Common myeloid progenitor, CD34-positive (primary cell): Measurements from ENCODE around the gene DHRS4L2.
A peak's percentile ranks its signal among the peaks of the same experiment; 100 is the strongest.
"Not testable (repeated sequence)": the region's sequence is repeated elsewhere in the genome, so short reads cannot be mapped to it uniquely, and the experiment has no call there.

Source experiments
- CTCF ChIA-PET: fragments of 350-600 bp; sonication (Branson Sonifier 250); formaldehyde crosslinking; loops from one replicate; lab custom pipeline; 2021; ENCODE audit warnings: antibody characterized with exemption; lab: Charles Lee
- POLR2A ChIA-PET: fragments of 350-600 bp; sonication (Branson Sonifier 250); formaldehyde crosslinking; loops from one replicate; lab custom pipeline; 2021; ENCODE audit warnings: antibody characterized with exemption; lab: Charles Lee
- DNase-seq, 3 donors: peaks; one replicate each; pipeline versions ENCODE4 v3.0.0 to v3.0.0-alpha.2; 2013
- H3K27ac ChIP-seq, 2 experiments: 1 replicate in 1 of 2; 2 replicates in 1 of 2; pipeline ENCODE4 v1.7.0; 2013; ENCODE audit warnings: inconsistent platforms in 2 of 2, low read length in 2 of 2, mild to moderate bottlenecking in 2 of 2, low read depth in 1 of 2, moderate library complexity in 1 of 2; ENCODE audit not compliant: severe bottlenecking in 2 of 2, insufficient read depth in 1 of 2, poor library complexity in 1 of 2
- H3K27me3 ChIP-seq, 5 experiments: replicated peaks in 2 of 5; 1 replicate in 3 of 5; 2 replicates in 2 of 5; pipeline versions ENCODE4 v1.6.1 to v1.7.0; 2013; ENCODE audit warnings: low read length in 4 of 5, mild to moderate bottlenecking in 2 of 5, moderate library complexity in 2 of 5, inconsistent platforms in 1 of 5; ENCODE audit not compliant: insufficient read depth in 5 of 5, control insufficient read depth in 4 of 5
- H3K36me3 ChIP-seq, 4 experiments: 1 replicate in 2 of 4; 2 replicates in 2 of 4; pipeline versions ENCODE4 v1.6.1 to v1.7.0; 2013; ENCODE audit warnings: low read length in 3 of 4, control low read depth in 1 of 4, mild to moderate bottlenecking in 1 of 4; ENCODE audit not compliant: control insufficient read depth in 4 of 4, insufficient read depth in 4 of 4
- H3K4me1 ChIP-seq, 4 experiments: 1 replicate in 3 of 4; 2 replicates in 1 of 4; pipeline versions ENCODE4 v1.6.1 to v1.7.1; 2013; ENCODE audit warnings: low read length in 3 of 4, mild to moderate bottlenecking in 3 of 4, control low read depth in 1 of 4, inconsistent platforms in 1 of 4, moderate library complexity in 1 of 4; ENCODE audit not compliant: control insufficient read depth in 4 of 4, insufficient read depth in 4 of 4; ENCODE audit errors: control extremely low read depth in 1 of 4
- H3K4me3 ChIP-seq, 7 experiments: 1 replicate in 4 of 7; 2 replicates in 3 of 7; pipeline versions ENCODE4 v1.5.1 to v1.7.0; 2013; ENCODE audit warnings: mild to moderate bottlenecking in 7 of 7, low read length in 6 of 7, moderate library complexity in 6 of 7, inconsistent platforms in 2 of 7, low read depth in 2 of 7, control low read depth in 1 of 7; ENCODE audit not compliant: insufficient read depth in 4 of 7, control insufficient read depth in 1 of 7; ENCODE audit errors: extremely low read depth in 1 of 7
- H3K9me3 ChIP-seq, 5 experiments: 1 replicate in 4 of 5; 2 replicates in 1 of 5; pipeline versions ENCODE4 v1.6.1 to v1.7.1; 2013; ENCODE audit warnings: low read length in 4 of 5, mild to moderate bottlenecking in 2 of 5, inconsistent platforms in 1 of 5, low read depth in 1 of 5, moderate library complexity in 1 of 5; ENCODE audit not compliant: control insufficient read depth in 4 of 5, insufficient read depth in 2 of 5; ENCODE audit errors: control extremely low read depth in 1 of 5
- WGBS: methylation state at CpG from one replicate; pipeline ENCODE4 v1.1.5; 2013; ENCODE audit not compliant: insufficient coverage; 5-methylcytosine and 5-hydroxymethylcytosine counted together

DHRS4L2 gene

GRCh38 chr14:23950411-23951135, 38.2 kb upstream of the DHRS4L2 start:
- Histone ChIP-seq H3K9me3 (peaks cover 0 to 8% (median 5%) of the 10 kb centered on the region in 5 experiments), H3K4me3 (no peak overlapping the region), H3K4me1 (peaks cover 3 to 20% (median 8%) of the 10 kb centered on the region in 4 experiments), H3K27ac (no peak overlapping the region), H3K36me3 (peaks cover 0 to under 1% (median 0%) of the 10 kb centered on the region in 4 experiments), H3K27me3 (no peaks in the 10 kb centered on the region)
- POLR2A ChIA-PET = no interaction called here
- CTCF ChIA-PET = no interaction called here
- 92% methylated on average over 5 of the region's 6 CpGs for WGBS
- DNase-seq = no peak

- CTCF ChIA-PET, H3K36me3 ChIP-seq, H3K27me3 ChIP-seq, H3K27ac ChIP-seq, H3K4me3 ChIP-seq, H3K9me3 ChIP-seq, DNase-seq, POLR2A ChIA-PET: not testable (repeated sequence)
- H3K4me1 ChIP-seq = peaks cover 3 to 20% (median 8%) of the 10 kb centered on the region in 4 experiments
- WGBS = no CpG with 5 or more reads among the region's 3 CpGs
Measured at GRCh38 chr14:23951136-23951466, 37.6 kb upstream of the DHRS4L2 start.

- POLR2A ChIA-PET = no interaction called here
- no peak overlapping the region for H3K4me3 ChIP-seq
- H3K27ac ChIP-seq = no peak overlapping the region
- peaks cover 3 to 20% (median 8%) of the 10 kb centered on the region in 4 experiments for H3K4me1 ChIP-seq
- DNase-seq = no peak
- CTCF ChIA-PET = interaction anchor here (1.2 to 1.3 kb wide), 2 partner anchors 19 to 318 kb away, joined by 4 read pairs; no protein-coding TSS in a partner anchor
- H3K9me3 ChIP-seq = peaks cover 0 to 8% (median 5%) of the 10 kb centered on the region in 5 experiments
- no peaks in the 10 kb centered on the region for H3K27me3 ChIP-seq
- H3K36me3 ChIP-seq = peaks cover 0 to 7% (median 0%) of the 10 kb centered on the region in 4 experiments
- WGBS = 99% methylated on average over 7 of the region's 8 CpGs
Measured at GRCh38 chr14:23951590-23952201, 37.0 kb upstream of the DHRS4L2 start.

GRCh38 chr14:23953116-23953463, 35.6 kb upstream of the DHRS4L2 start:
- DNase-seq, H3K36me3 ChIP-seq, H3K9me3 ChIP-seq, H3K27me3 ChIP-seq, POLR2A ChIA-PET: not testable (repeated sequence)
- Histone ChIP-seq H3K4me3 (peak overlapping the region; percentile 80 to 97 (median 92)), H3K27ac (peak overlapping the region; percentile 66 to 82), H3K4me1 (peaks cover 3 to 20% (median 8%) of the 10 kb centered on the region in 4 experiments)
- 71% methylated on average over 6 of the region's 6 CpGs for WGBS
- CTCF ChIA-PET = interaction anchor here (0.9 to 1.3 kb wide), 5 partner anchors 20 to 321 kb away, joined by 4 to 7 read pairs (median 4); no protein-coding TSS in a partner anchor

- Histone ChIP-seq H3K36me3 (peaks cover 0 to 10% (median 0%) of the 10 kb centered on the region in 4 experiments), H3K4me3 (peak within 1 kb of the TSS; percentile 80 to 97 (median 92)), H3K27ac (peak within 1 kb of the TSS; percentile 66 to 82), H3K4me1 (peaks cover 3 to 20% (median 8%) of the 10 kb centered on the region in 4 experiments), H3K9me3 (peaks cover 0 to 8% (median 5%) of the 10 kb centered on the region in 5 experiments), H3K27me3 (no peaks in the 10 kb centered on the region)
- ChIA-PET CTCF (interaction anchor here (0.8 to 1.3 kb wide), 5 partner anchors 22 to 322 kb away, joined by 3 to 7 read pairs (median 4); no protein-coding TSS in a partner anchor), POLR2A (no interaction called here)
- WGBS = 0% methylated on average over 41 of the region's 44 CpGs
- DNase-seq = peak; percentile 88 to 97 (median 94)
Measured at GRCh38 chr14:23953464-23954278, 35.1 kb upstream of the DHRS4L2 start, which contains the start of gene DHRS4. Gene DHRS4 (plus strand): TSS chr14:23953770. CDS start chr14:23953789, 19 bp downstream.

GRCh38 chr14:23954279-23954614, 34.5 kb upstream of the DHRS4L2 start:
- POLR2A ChIA-PET, H3K9me3 ChIP-seq, DNase-seq, H3K27me3 ChIP-seq: not testable (repeated sequence)
- Histone ChIP-seq H3K27ac (peak overlapping the region in 1 of 2 experiments; percentile 82), H3K36me3 (peaks cover 0 to 10% (median 0%) of the 10 kb centered on the region in 4 experiments), H3K4me3 (peak overlapping the region in 6 of 7 experiments; percentile 84 to 97 (median 92)), H3K4me1 (peaks cover 3 to 20% (median 8%) of the 10 kb centered on the region in 4 experiments)
- CTCF ChIA-PET = interaction anchor here (0.6 to 1.3 kb wide), 5 partner anchors 24 to 314 kb away, joined by 3 to 7 read pairs (median 3); no protein-coding TSS in a partner anchor
- 0% methylated on average over 3 of the region's 6 CpGs for WGBS
